Central memory CD8-positive, alpha-beta T cell (primary cell): Measurements from ENCODE around the gene ERI3.

Experiments used
- ATAC-seq: fragments of 150-1000 bp; cut with Tn5 transposase; replicated peaks from 2 replicates; pipeline ENCODE4 v1.10.0; 2022; ENCODE audit warnings: mild to moderate bottlenecking, moderate FRiP score, moderate number of reproducible peaks; ENCODE audit not compliant: poor library complexity, severe bottlenecking; ENCODE audit errors: extremely low read depth
- DNase-seq, 2 donors: peaks; one replicate each; pipeline ENCODE4 v3.0.0; 2021; ENCODE audit warnings: low spot score in 2 of 2
- H3K27ac Mint-ChIP-seq: one replicate; pipeline ENCODE4 v1.8.0; 2022; ENCODE audit warnings: low read depth, mild to moderate bottlenecking, moderate library complexity, mixed read lengths
- H3K27me3 Mint-ChIP-seq: one replicate; pipeline ENCODE4 v1.8.0; 2022; ENCODE audit warnings: mixed read lengths
- H3K36me3 Mint-ChIP-seq: one replicate; pipeline ENCODE4 v1.8.0; 2022; ENCODE audit warnings: mild to moderate bottlenecking, moderate library complexity, mixed read lengths; ENCODE audit not compliant: insufficient read depth
- H3K4me1 Mint-ChIP-seq: one replicate; pipeline ENCODE4 v1.8.0; 2022; ENCODE audit warnings: mixed read lengths
- H3K4me3 Mint-ChIP-seq: one replicate; pipeline ENCODE4 v1.8.0; 2022; ENCODE audit warnings: mild to moderate bottlenecking, moderate library complexity, mixed read lengths
- H3K9me3 Mint-ChIP-seq: one replicate; pipeline ENCODE4 v1.8.0; 2022; ENCODE audit warnings: mixed read lengths

Gene ERI3

GRCh38 chr1:44345187-44345775 is 9.8 kb downstream of the ERI3 start:
- no peak for ATAC-seq
- no peak overlapping the region for H3K4me3 Mint-ChIP-seq
- DNase-seq = no peak
- H3K9me3 Mint-ChIP-seq = no peaks in the 10 kb centered on the region
- H3K4me1 Mint-ChIP-seq = peaks cover 43% of the 10 kb centered on the region
- H3K27me3 Mint-ChIP-seq = no peaks in the 10 kb centered on the region
- H3K36me3 Mint-ChIP-seq = peaks cover 6% of the 10 kb centered on the region
- H3K27ac Mint-ChIP-seq = no peak overlapping the region

DNA sequence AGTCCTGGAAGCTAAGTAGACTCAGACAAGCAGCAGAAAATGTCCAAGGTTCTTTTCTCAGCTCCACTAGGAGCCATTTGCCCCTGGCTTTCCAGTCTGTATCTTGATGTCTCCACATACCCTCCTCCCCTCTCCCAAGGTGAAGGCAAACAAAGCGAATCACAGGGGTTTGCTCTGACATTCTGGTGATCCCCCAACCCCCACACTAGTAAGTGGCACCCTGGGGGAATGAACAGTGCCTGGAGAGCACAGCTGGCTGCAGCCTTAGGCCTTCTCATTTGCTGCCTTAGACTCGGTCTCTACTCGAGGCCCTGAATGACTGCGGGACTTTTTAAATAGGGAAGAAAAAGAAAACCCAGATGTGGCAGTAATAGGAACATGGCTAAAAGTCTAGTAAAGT is 15.3 kb downstream of the ERI3 start:
- no peak overlapping the region for H3K27ac Mint-ChIP-seq
- peaks cover 26% of the 10 kb centered on the region for H3K4me1 Mint-ChIP-seq
- H3K27me3 Mint-ChIP-seq = no peaks in the 10 kb centered on the region
- no peak for ATAC-seq
- no peak for DNase-seq
- H3K9me3 Mint-ChIP-seq = no peaks in the 10 kb centered on the region
- peaks cover 22% of the 10 kb centered on the region for H3K36me3 Mint-ChIP-seq
- H3K4me3 Mint-ChIP-seq = no peak overlapping the region

- no peaks in the 10 kb centered on the region for H3K9me3 Mint-ChIP-seq
Observed at GRCh38 chr1:44338136-44338535, 16.9 kb downstream of the ERI3 start.

DNA sequence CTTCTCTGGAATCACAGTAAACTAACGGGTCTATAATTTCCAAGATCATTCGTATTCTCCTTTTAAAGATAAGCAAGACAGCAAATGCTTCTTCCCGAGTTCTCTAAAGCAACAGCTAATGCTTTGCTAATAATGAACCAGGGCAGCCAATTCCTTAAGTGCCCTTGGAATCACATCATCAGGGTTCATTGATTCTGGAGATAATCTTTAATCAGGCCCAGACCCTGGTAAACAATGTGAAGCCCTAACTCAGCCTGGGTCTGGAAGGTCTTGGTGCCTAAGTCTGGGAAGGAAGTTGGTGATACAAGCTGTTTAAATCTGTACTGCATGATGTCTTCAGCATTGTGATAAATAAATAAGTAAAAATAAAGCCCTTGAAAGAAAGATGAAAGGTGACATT is 18.4 kb downstream of the ERI3 start:
- no peaks in the 10 kb centered on the region for H3K9me3 Mint-ChIP-seq
- no peak overlapping the region for H3K27ac Mint-ChIP-seq
- ATAC-seq = no peak
- peaks cover 12% of the 10 kb centered on the region for H3K4me1 Mint-ChIP-seq
- no peak for DNase-seq
- no peaks in the 10 kb centered on the region for H3K27me3 Mint-ChIP-seq
- H3K36me3 Mint-ChIP-seq = peaks cover 22% of the 10 kb centered on the region
- H3K4me3 Mint-ChIP-seq = no peak overlapping the region

More at GRCh38 chr1:44338136-44338535, 16.9 kb downstream of the ERI3 start:
- no peak for DNase-seq
- Mint-ChIP-seq H3K4me3 (no peak overlapping the region), H3K36me3 (peaks cover 20% of the 10 kb centered on the region), H3K4me1 (peaks cover 20% of the 10 kb centered on the region), H3K27ac (no peak overlapping the region), H3K27me3 (no peaks in the 10 kb centered on the region)
- no peak for ATAC-seq

GRCh38 chr1:44334968-44335367 is 20.1 kb downstream of the ERI3 start:
- H3K36me3 Mint-ChIP-seq = peaks cover 19% of the 10 kb centered on the region
- H3K9me3 Mint-ChIP-seq = no peaks in the 10 kb centered on the region

DNA sequence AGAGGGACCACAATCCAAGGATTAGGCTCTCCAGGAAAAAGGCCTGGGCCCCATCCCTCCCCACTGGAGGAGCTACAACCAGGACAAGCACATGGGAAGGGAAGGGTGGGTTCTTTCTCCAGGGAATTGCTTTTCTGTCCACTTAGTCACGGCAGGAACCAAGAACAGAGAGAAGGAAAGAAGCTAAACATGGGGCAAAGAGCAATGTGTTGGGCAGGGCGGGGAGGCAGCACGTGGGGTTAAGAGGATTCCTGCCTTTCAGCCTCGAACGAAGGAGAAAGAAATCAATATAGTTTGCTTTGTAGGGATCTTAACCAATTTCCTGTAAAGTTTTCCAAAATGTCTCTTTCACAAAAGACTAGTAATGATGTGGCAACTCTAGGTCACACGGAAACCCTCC is 21.7 kb downstream of the ERI3 start:
- ATAC-seq (no peak), DNase-seq (no peak)
- Mint-ChIP-seq H3K27me3 (no peaks in the 10 kb centered on the region), H3K9me3 (no peaks in the 10 kb centered on the region), H3K27ac (no peak overlapping the region), H3K4me1 (peaks cover 10% of the 10 kb centered on the region), H3K4me3 (no peak overlapping the region), H3K36me3 (peaks cover 10% of the 10 kb centered on the region)

More at GRCh38 chr1:44334968-44335367, 20.1 kb downstream of the ERI3 start:
- Mint-ChIP-seq H3K4me1 (peaks cover 5% of the 10 kb centered on the region), H3K4me3 (no peak overlapping the region), H3K27me3 (no peaks in the 10 kb centered on the region), H3K27ac (no peak overlapping the region)
- ATAC-seq (no peak), DNase-seq (no peak)

GRCh38 chr1:44332505-44332904 is 22.6 kb downstream of the ERI3 start:
- no peaks in the 10 kb centered on the region for H3K9me3 Mint-ChIP-seq
- H3K4me1 Mint-ChIP-seq = peaks cover 5% of the 10 kb centered on the region
- ATAC-seq = no peak
- H3K27me3 Mint-ChIP-seq = no peaks in the 10 kb centered on the region
- no peak overlapping the region for H3K4me3 Mint-ChIP-seq
- no peak for DNase-seq
- H3K27ac Mint-ChIP-seq = no peak overlapping the region
- peaks cover 10% of the 10 kb centered on the region for H3K36me3 Mint-ChIP-seq

DNA sequence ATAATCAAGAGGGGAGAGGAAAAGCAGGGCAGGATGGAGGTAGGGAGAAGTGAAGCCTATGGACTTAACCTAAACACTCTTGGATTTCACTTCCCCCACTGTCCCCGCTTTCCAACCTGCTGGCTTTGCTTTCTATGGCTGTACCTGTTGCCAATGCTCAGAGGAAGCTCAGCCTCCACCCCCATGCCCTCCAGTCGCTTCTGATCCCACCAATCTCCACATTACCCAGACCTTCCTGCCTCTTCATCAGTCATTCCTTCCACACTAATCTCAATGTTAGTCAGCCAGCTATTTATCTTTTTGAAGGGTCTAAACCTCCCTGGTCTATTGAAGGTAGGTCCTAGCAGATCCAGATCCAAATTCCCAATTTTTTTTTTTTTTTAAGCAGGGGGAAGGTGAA is 24.1 kb downstream of the ERI3 start:
- Mint-ChIP-seq H3K27me3 (no peaks in the 10 kb centered on the region), H3K4me3 (no peak overlapping the region), H3K4me1 (peaks cover 5% of the 10 kb centered on the region), H3K9me3 (no peaks in the 10 kb centered on the region), H3K27ac (no peak overlapping the region), H3K36me3 (peaks cover 7% of the 10 kb centered on the region)
- no peak for ATAC-seq
- DNase-seq = no peak

DNA sequence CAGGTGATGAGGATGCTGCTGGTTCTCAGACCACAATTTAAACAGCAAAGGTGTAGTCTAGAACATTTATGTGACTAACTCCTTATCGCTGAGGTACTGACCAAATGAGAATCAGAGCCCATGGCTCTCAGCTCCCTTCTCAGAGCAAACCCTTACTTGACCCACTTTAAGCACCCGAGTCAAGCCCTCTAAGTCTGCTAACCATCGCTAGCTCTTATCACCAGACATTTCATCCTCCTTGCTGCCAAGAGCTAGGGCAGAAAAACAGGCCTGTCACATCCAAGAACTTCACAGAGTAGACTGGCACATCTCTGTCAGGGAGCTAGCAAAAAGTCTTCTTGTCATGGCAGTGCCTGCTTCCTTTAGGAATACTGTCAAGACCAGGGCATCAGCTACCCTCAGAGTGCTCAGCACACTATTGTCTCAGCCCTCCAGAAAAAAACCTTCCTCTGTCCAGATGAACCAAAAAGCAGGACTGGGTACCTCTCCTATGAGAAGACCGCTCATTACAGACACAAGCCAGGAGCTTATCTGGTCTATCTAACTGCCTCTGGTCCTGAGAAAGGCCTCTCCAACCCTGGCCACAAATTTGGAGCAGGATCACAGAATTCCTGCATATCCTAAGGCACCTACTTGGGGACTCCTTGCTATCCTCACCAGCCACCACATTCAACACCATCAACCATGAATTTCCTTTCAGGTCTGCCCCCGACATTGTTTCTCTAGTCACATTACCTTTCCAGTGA is 26.2 kb downstream of the ERI3 start:
- no peaks in the 10 kb centered on the region for H3K27me3 Mint-ChIP-seq
- no peak for DNase-seq
- no peak overlapping the region for H3K27ac Mint-ChIP-seq
- H3K4me3 Mint-ChIP-seq = no peak overlapping the region
- peaks cover 8% of the 10 kb centered on the region for H3K4me1 Mint-ChIP-seq
- no peak for ATAC-seq
- no peaks in the 10 kb centered on the region for H3K9me3 Mint-ChIP-seq
- peaks cover 5% of the 10 kb centered on the region for H3K36me3 Mint-ChIP-seq

DNA sequence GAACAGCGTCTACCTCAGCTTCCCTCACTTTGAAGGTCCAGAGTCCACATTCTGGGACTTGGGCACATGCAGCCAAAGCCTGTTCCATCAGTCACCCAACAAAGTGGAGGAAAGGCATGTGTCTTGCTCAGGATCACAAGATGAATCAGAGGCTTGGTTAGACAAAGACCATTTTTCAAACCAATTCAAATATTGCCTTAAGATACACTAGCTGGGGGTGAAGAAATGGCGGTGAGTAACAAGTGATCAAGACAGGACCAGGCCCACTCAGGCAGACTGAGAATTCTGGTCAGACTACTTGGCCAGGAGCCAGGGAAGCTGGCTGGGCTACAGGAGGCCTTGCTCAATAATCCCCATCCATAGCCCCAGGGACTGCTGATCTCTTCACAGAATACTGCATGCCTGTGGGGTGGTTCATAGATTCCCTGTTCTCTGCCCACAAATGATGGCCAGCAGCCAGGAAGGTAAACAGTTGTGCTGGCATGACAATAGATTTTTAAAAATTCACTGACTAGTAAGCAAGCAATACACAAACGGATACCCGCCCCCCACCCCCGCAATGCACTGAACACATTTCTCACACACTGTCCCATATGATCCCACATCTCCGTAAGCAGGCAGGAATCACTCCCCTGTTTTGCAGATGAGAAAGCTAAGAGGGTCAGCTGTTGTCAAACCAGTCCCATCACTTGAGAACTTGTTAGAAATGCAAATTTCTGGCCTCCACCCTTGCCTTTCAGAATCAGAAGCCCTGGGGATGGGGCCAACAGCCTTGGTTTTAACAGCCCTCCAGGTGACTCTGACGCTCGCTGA is 27.2 kb downstream of the ERI3 start:
- ATAC-seq (no peak), DNase-seq (no peak)
- Mint-ChIP-seq H3K4me3 (no peak overlapping the region), H3K9me3 (no peaks in the 10 kb centered on the region), H3K27ac (no peak overlapping the region), H3K36me3 (peaks cover 3% of the 10 kb centered on the region), H3K4me1 (peaks cover 13% of the 10 kb centered on the region), H3K27me3 (no peaks in the 10 kb centered on the region)

GRCh38 chr1:44326821-44327465 is 28.1 kb downstream of the ERI3 start:
- ATAC-seq (no peak), DNase-seq (no peak)
- Mint-ChIP-seq H3K27ac (no peak overlapping the region), H3K4me1 (peaks cover 13% of the 10 kb centered on the region), H3K9me3 (no peaks in the 10 kb centered on the region), H3K4me3 (no peak overlapping the region), H3K36me3 (peaks cover 3% of the 10 kb centered on the region), H3K27me3 (no peaks in the 10 kb centered on the region)

DNA sequence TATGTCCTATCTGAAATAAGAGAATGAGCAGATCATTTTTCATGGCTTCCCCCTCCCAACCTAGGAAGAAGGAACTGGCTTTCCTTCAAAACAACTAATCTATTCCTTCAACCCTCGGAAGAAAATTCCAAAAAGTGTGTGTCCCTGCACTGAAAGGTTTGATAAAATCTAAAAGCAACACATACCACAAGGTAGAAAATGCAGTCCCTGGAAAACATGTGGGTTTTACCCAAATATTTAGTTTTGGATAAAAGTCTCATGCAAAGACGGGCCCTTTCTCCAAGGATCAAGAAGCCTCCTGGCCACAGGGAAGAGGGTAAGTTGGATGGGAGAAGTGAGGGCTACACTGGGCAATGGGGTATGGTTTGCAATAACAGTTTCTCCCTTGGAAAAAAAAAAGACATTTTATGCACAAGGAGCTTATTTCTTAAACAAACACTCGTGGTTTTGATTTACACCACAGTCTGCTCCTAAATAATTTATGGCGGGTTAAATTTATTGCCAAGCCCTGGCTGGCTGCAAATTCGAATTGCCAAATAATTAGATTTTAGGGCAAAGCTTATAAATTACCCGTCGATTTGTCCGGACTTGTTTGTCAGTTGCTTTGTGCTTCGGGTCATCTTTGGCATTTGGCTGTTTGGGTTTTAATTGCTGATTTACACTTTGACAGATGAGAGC is 28.9 kb downstream of the ERI3 start:
- no peak overlapping the region for H3K27ac Mint-ChIP-seq

More for the DNA sequence above, 28.9 kb downstream of the ERI3 start:
- Mint-ChIP-seq H3K4me1 (peaks cover 13% of the 10 kb centered on the region), H3K4me3 (no peak overlapping the region), H3K27me3 (no peaks in the 10 kb centered on the region), H3K36me3 (peaks cover 5% of the 10 kb centered on the region), H3K9me3 (no peaks in the 10 kb centered on the region)
- ATAC-seq (no peak), DNase-seq (no peak)
